Body of pancreas (tissue), 4 donors: Measurements from ENCODE around the gene SKIC8.

Source experiments
- POLR2A ChIP-seq, 3 donors: fragments of 450-650 bp; IDR thresholded peaks; one replicate each; pipeline ENCODE4 v1.6.1; 2016; ENCODE audit warnings: antibody characterized with exemption in 3 of 3, mild to moderate bottlenecking in 2 of 3
- TF ChIP-seq, protein P1 (sequence below), 7 experiments: fragments of 450-650 bp in 4 of 7; fragments of 200-600 bp in 3 of 7; sonication (generic) in 3 of 7; IDR thresholded peaks; one replicate each; pipeline ENCODE4 v1.5.1; 2016 to 2019; ENCODE audit warnings: antibody characterized with exemption in 7 of 7

DNA sequence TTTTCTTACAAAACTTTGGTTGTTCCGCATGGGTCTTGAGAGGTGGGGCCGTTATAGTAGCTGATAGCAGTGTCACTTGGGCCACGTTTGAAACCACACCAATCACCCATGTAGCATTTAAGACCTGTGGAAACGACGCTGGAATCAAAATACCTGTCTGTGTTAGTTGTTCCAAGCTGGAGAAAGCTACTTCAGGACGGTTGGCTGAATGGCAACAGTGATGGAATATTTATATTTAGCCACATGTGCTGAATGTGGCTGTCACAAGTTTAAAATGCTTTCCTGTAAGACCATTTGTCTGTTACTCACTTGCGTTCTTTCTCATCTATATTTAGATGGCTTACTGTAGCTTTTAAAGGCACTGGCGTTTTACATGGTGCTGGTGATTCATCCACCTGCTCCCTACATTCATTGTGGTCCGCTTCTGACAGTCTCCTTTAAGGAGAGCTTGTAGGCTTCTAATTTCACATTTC, 33.6 kb downstream of the SKIC8 start:
- TF ChIP-seq POLR2A (IDR thresholded peaks at IDR 0.05): no peak
- TF ChIP-seq, protein P1, sequence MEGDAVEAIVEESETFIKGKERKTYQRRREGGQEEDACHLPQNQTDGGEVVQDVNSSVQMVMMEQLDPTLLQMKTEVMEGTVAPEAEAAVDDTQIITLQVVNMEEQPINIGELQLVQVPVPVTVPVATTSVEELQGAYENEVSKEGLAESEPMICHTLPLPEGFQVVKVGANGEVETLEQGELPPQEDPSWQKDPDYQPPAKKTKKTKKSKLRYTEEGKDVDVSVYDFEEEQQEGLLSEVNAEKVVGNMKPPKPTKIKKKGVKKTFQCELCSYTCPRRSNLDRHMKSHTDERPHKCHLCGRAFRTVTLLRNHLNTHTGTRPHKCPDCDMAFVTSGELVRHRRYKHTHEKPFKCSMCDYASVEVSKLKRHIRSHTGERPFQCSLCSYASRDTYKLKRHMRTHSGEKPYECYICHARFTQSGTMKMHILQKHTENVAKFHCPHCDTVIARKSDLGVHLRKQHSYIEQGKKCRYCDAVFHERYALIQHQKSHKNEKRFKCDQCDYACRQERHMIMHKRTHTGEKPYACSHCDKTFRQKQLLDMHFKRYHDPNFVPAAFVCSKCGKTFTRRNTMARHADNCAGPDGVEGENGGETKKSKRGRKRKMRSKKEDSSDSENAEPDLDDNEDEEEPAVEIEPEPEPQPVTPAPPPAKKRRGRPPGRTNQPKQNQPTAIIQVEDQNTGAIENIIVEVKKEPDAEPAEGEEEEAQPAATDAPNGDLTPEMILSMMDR (IDR thresholded peaks at IDR 0.05): no peak
